Eye (tissue), 1 donor: ENCODE measurements around the gene ADGRV1.
A peak's percentile ranks its signal among the peaks of the same experiment; 100 is the strongest.
"Not testable (repeated sequence)": the region's sequence is repeated elsewhere in the genome, so short reads cannot be mapped to it uniquely, and the experiment has no call there.

ENCODE experiments used
- DNase-seq: peaks from one replicate; pipeline ENCODE4 v3.0.0-alpha.2; 2015

ADGRV1 gene

GRCh38 chr5:90601468-90601867, 42.9 kb downstream of the ADGRV1 start:
- DNase-seq, result no peak

GRCh38 chr5:90602681-90603080, 44.1 kb downstream of the ADGRV1 start:
- no peak for DNase-seq

- no peak for DNase-seq
Observed at GRCh38 chr5:90606539-90606938, 47.9 kb downstream of the ADGRV1 start.

- no peak for DNase-seq
Observed at GRCh38 chr5:90612919-90613318, 54.3 kb downstream of the ADGRV1 start.

GRCh38 chr5:90613459-90613858, 54.9 kb downstream of the ADGRV1 start:
- no peak for DNase-seq

GRCh38 chr5:90613918-90614504, 55.4 kb downstream of the ADGRV1 start:
- DNase-seq, result no peak

GRCh38 chr5:90615355-90615754, 56.8 kb downstream of the ADGRV1 start:
- DNase-seq, result no peak

- DNase-seq, result peak; percentile 42
Observed at GRCh38 chr5:90618071-90618470, 59.5 kb downstream of the ADGRV1 start.

- not testable (repeated sequence) for DNase-seq
Observed at GRCh38 chr5:90619762-90620161, 61.2 kb downstream of the ADGRV1 start.

GRCh38 chr5:90621848-90622247, 63.3 kb downstream of the ADGRV1 start:
- no peak for DNase-seq

GRCh38 chr5:90626493-90626892, 67.9 kb downstream of the ADGRV1 start:
- DNase-seq, result no peak

GRCh38 chr5:90628492-90628891, 69.9 kb downstream of the ADGRV1 start:
- DNase-seq, result no peak

- DNase-seq, result no peak
Observed at GRCh38 chr5:90632791-90633190, 74.2 kb downstream of the ADGRV1 start.

GRCh38 chr5:90636948-90637347, 78.4 kb downstream of the ADGRV1 start:
- DNase-seq, result no peak

- DNase-seq, result no peak
Observed at GRCh38 chr5:90637731-90638130, 79.1 kb downstream of the ADGRV1 start.

GRCh38 chr5:90638878-90639277, 80.3 kb downstream of the ADGRV1 start:
- DNase-seq, result no peak

GRCh38 chr5:90640484-90641059, 82.0 kb downstream of the ADGRV1 start:
- DNase-seq, result peak; percentile 31

GRCh38 chr5:90641528-90641927, 82.9 kb downstream of the ADGRV1 start:
- DNase-seq, result no peak

GRCh38 chr5:90642706-90643229, 84.2 kb downstream of the ADGRV1 start:
- DNase-seq, result no peak

- no peak for DNase-seq
Observed at GRCh38 chr5:90644132-90644531, 85.5 kb downstream of the ADGRV1 start.

GRCh38 chr5:90645024-90645610, 86.5 kb downstream of the ADGRV1 start:
- DNase-seq, result no peak

- no peak for DNase-seq
Observed at GRCh38 chr5:90650767-90651166, 92.2 kb downstream of the ADGRV1 start.

- DNase-seq, result no peak
Observed at GRCh38 chr5:90654215-90654614, 95.6 kb downstream of the ADGRV1 start.

- no peak for DNase-seq
Observed at GRCh38 chr5:90655423-90655822, 96.8 kb downstream of the ADGRV1 start.

GRCh38 chr5:90657030-90657429, 98.4 kb downstream of the ADGRV1 start:
- no peak for DNase-seq
